GM23338 (cell line): ENCODE data around the gene KAT8. TPM values are rescaled to one million over a fixed set of nuclear protein-coding genes. Genes with fewer than 3 reads are reported as not detected.

Source experiments
- ATAC-seq: fragments of 200-7000 bp; cut with Tn5 transposase; 3 replicates; pipeline ENCODE4 v1.9.1; 2020
- DNase-seq: peaks from one replicate; pipeline ENCODE4 v3.0.0-alpha.2; 2015; ENCODE audit warnings: low spot score
- H2AFZ ChIP-seq: fragments of 200-600 bp; sonication (generic); 2 replicates; pipeline ENCODE4 v1.8.0; 2016; ENCODE audit warnings: antibody characterized with exemption, mild to moderate bottlenecking, moderate library complexity
- H3F3A ChIP-seq: fragments of 200-600 bp; sonication (generic); replicated peaks from 2 replicates; pipeline ENCODE4 v1.8.0; 2017; ENCODE audit warnings: antibody characterized with exemption, mixed run types, low read depth
- H3K27ac ChIP-seq: fragments of 200-600 bp; sonication (generic); 2 replicates; pipeline ENCODE4 v1.6.1; 2016; ENCODE audit warnings: low read depth
- H3K27me3 ChIP-seq: fragments of 200-600 bp; sonication (generic); 2 replicates; pipeline ENCODE4 v1.8.0; 2016; ENCODE audit warnings: mild to moderate bottlenecking, mixed run types, moderate library complexity; ENCODE audit not compliant: insufficient read depth
- H3K36me3 ChIP-seq: fragments of 200-600 bp; sonication (generic); 2 replicates; pipeline ENCODE4 v1.8.0; 2016; ENCODE audit warnings: mild to moderate bottlenecking; ENCODE audit not compliant: insufficient read depth
- H3K4me1 ChIP-seq: fragments of 200-600 bp; sonication (generic); 2 replicates; pipeline ENCODE4 v1.8.0; 2016; ENCODE audit warnings: mild to moderate bottlenecking, moderate library complexity; ENCODE audit not compliant: insufficient read depth
- H3K4me2 ChIP-seq: fragments of 200-600 bp; sonication (generic); 2 replicates; pipeline ENCODE4 v1.7.1; 2017; ENCODE audit warnings: mixed run types
- H3K4me3 ChIP-seq: fragments of 200-600 bp; sonication (generic); 2 replicates; pipeline ENCODE4 v1.6.1; 2016; ENCODE audit warnings: mixed run types
- H3K79me2 ChIP-seq: fragments of 200-600 bp; sonication (generic); replicated peaks from 2 replicates; pipeline ENCODE4 v1.8.0; 2017; ENCODE audit warnings: mild to moderate bottlenecking; ENCODE audit not compliant: insufficient read depth
- H3K9me2 ChIP-seq: fragments of 200-600 bp; sonication (generic); 2 replicates; pipeline ENCODE4 v1.8.0; 2017; ENCODE audit not compliant: insufficient read depth
- H4K20me1 ChIP-seq: fragments of 200-600 bp; sonication (generic); replicated peaks from 2 replicates; pipeline ENCODE4 v1.8.0; 2017; ENCODE audit warnings: mild to moderate bottlenecking; ENCODE audit not compliant: insufficient read depth
- H3K27ac Mint-ChIP-seq: 2 replicates; pipeline ENCODE4 v1.8.0; 2020; ENCODE audit warnings: inconsistent platforms, mild to moderate bottlenecking, moderate library complexity, mixed read lengths
- H3K27me3 Mint-ChIP-seq: 3 replicates; pipeline ENCODE4 v1.8.0; 2022; ENCODE audit warnings: low read depth, mild to moderate bottlenecking, moderate library complexity, mixed read lengths, inconsistent platforms; ENCODE audit not compliant: insufficient read depth, poor library complexity
- H3K36me3 Mint-ChIP-seq: 3 replicates; pipeline ENCODE4 v1.8.0; 2021; ENCODE audit warnings: low read depth, mild to moderate bottlenecking, inconsistent platforms, moderate library complexity, mixed read lengths
- H3K4me1 Mint-ChIP-seq: 3 replicates; pipeline ENCODE4 v1.8.0; 2020; ENCODE audit warnings: mild to moderate bottlenecking, inconsistent platforms, mixed read lengths
- H3K4me3 Mint-ChIP-seq: 3 replicates; pipeline ENCODE4 v1.8.0; 2021; ENCODE audit warnings: moderate library complexity, mild to moderate bottlenecking, inconsistent platforms, mixed read lengths
- H3K9me3 Mint-ChIP-seq: 3 replicates; pipeline ENCODE4 v1.8.0; 2020; ENCODE audit warnings: moderate library complexity, mild to moderate bottlenecking, inconsistent platforms, mixed read lengths
- CREB1 ChIP-seq: fragments of 250-450 bp; sonication (Bioruptor Pico); IDR thresholded peaks from 2 replicates; pipeline ENCODE4 v1.5.0; 2020; ENCODE audit warnings: low read depth, mild to moderate bottlenecking, moderate library complexity
- CTCF ChIP-seq, 2 experiments: fragments of 200-600 bp in 1 of 2; sonication (generic) in 1 of 2; conservative IDR thresholded peaks; 2 replicates each; pipeline versions ENCODE4 v1.5.1 to v1.6.1; 2016 to 2017; ENCODE audit warnings: antibody characterized with exemption in 2 of 2, low read depth in 2 of 2, mild to moderate bottlenecking in 2 of 2, moderate library complexity in 1 of 2
- ETS1 ChIP-seq: IDR thresholded peaks from 2 replicates; pipeline ENCODE4 v1.6.1; 2016; ENCODE audit warnings: antibody characterized with exemption
- EZH2 ChIP-seq: fragments of 200-600 bp; sonication (generic); IDR thresholded peaks from one replicate; pipeline ENCODE4 v1.8.0; 2017; ENCODE audit warnings: antibody characterized with exemption, mild to moderate bottlenecking, low read depth; ENCODE audit not compliant: unreplicated experiment
- EZH2phosphoT487 ChIP-seq: fragments of 200-600 bp; sonication (generic); IDR thresholded peaks from one replicate; pipeline ENCODE4 v1.8.1; 2018; ENCODE audit warnings: antibody characterized with exemption; ENCODE audit not compliant: unreplicated experiment
- JUNB ChIP-seq: IDR thresholded peaks from one replicate; pipeline ENCODE4 v1.6.1; 2016; ENCODE audit warnings: antibody characterized with exemption; ENCODE audit not compliant: unreplicated experiment
- NANOG ChIP-seq: IDR thresholded peaks from 2 replicates; pipeline ENCODE4 v1.6.1; 2016; ENCODE audit warnings: antibody characterized with exemption, borderline replicate concordance
- POLR2AphosphoS5 ChIP-seq: IDR thresholded peaks from 2 replicates; pipeline ENCODE4 v1.6.1; 2016; ENCODE audit warnings: antibody characterized with exemption, low read depth
- REST ChIP-seq: IDR thresholded peaks from one replicate; pipeline ENCODE4 v1.6.1; 2018; ENCODE audit warnings: antibody characterized with exemption; ENCODE audit not compliant: unreplicated experiment
- STAT1 ChIP-seq: IDR thresholded peaks from one replicate; pipeline ENCODE4 v1.6.1; 2016; ENCODE audit warnings: antibody characterized with exemption; ENCODE audit not compliant: unreplicated experiment
- ZNF114 ChIP-seq: fragments of 250-450 bp; sonication (Bioruptor Pico); IDR thresholded peaks from 2 replicates; pipeline ENCODE4 v1.5.0; 2020; ENCODE audit warnings: mild to moderate bottlenecking, moderate library complexity
- ZNF331 ChIP-seq: fragments of 250-450 bp; sonication (Bioruptor Pico); IDR thresholded peaks from 2 replicates; pipeline ENCODE4 v1.5.0; 2020; ENCODE audit warnings: low read depth, mild to moderate bottlenecking, moderate library complexity
- ZNF462 ChIP-seq: fragments of 250-450 bp; sonication (Bioruptor Pico); IDR thresholded peaks from 2 replicates; pipeline ENCODE4 v1.5.0; 2020; ENCODE audit warnings: mild to moderate bottlenecking, moderate library complexity
- polyA plus RNA-seq: library from polyadenylated mRNA; unstranded; fragments of >200 nt; fragmentation: Nextera tagmentation; extraction: Ambion mirVana; gene quantifications from 2 replicates; pipeline ENCODE4 v1.2.1, GENCODE V29; 2016
- total RNA-seq: library from RNA; depleted of rRNA; stranded (reverse); fragments of >200 nt; shearing (Covaris generic); gene quantifications from 2 replicates; pipeline ENCODE4 v1.2.3, GENCODE V29; 2014

The KAT8 gene
- total and polyA plus RNA-seq, 2 experiments from 2014 or later: 47.6 to 85.4 TPM

GRCh38 chr16:31125844-31126243 is 8.4 kb downstream of the KAT8 start:
- H4K20me1 ChIP-seq: no peaks in the 10 kb centered on the region; the same call in 1 of the 2 replicates
- Mint-ChIP-seq H3K27me3 (peaks cover 5% of the 10 kb centered on the region), H3K27ac (peak overlapping the region; percentile 30; the same call in 1 of the 2 replicates), H3K9me3 (peaks cover 2% of the 10 kb centered on the region; the same call in 1 of the 3 replicates), H3K36me3 (peaks cover 39% of the 10 kb centered on the region), H3K4me1 (peaks cover 10% of the 10 kb centered on the region), H3K4me3 (no peak overlapping the region)
- no peak for ATAC-seq
- DNase-seq: no peak
- no peak overlapping the region for H3K27ac ChIP-seq
- H3K4me1 ChIP-seq: peaks cover 4% of the 10 kb centered on the region; the same call in 1 of the 2 replicates
- H3K27me3 ChIP-seq: no peaks in the 10 kb centered on the region
- no peaks in the 10 kb centered on the region; the same call in 1 of the 2 replicates for H3F3A ChIP-seq
- H3K9me2 ChIP-seq: no peaks in the 10 kb centered on the region
- no peak overlapping the region for H3K4me2 ChIP-seq
- H3K4me3 ChIP-seq: no peak overlapping the region
- H3K36me3 ChIP-seq: peaks cover 23% of the 10 kb centered on the region
- no peaks in the 10 kb centered on the region for H3K79me2 ChIP-seq
- no peak for TF ChIP-seq EZH2
- TF ChIP-seq NANOG: no peak
- no peak for TF ChIP-seq ZNF114 (CRISPR knock-in tag)
- TF ChIP-seq JUNB: no peak
- TF ChIP-seq EZH2phosphoT487: no peak
- no peak for TF ChIP-seq CREB1
- TF ChIP-seq ETS1: no peak
- no peak for TF ChIP-seq REST
- TF ChIP-seq POLR2AphosphoS5: no peak
- TF ChIP-seq ZNF462 (CRISPR knock-in tag): no peak
- no peak for TF ChIP-seq STAT1
- TF ChIP-seq CTCF (conservative IDR thresholded peaks at IDR 0.05; ENCODE audit: low read depth in 2 of 2): no peak
- no peak for TF ChIP-seq ZNF331 (CRISPR knock-in tag)
- no peak overlapping the region for H2AFZ ChIP-seq
